OCI-M2 (cell line): ENCODE results near the gene CHRNA3.
"Not testable (repeated sequence)": the region's sequence is repeated elsewhere in the genome, so short reads cannot be mapped to it uniquely, and the experiment has no call there.

Experiments
- DNase-seq: peaks from one replicate; lab custom pipeline; 2025; ENCODE audit not compliant: unreplicated experiment; lab: John Stamatoyannopoulos, UW

CHRNA3 gene

GRCh38 chr15:78565097-78565950, 55.5 kb downstream of the CHRNA3 start, which contains the start of gene CHRNA5:
CHRNA5 (plus strand) TSS chr15:78565520; CDS start chr15:78565720, 200 bp downstream.
- DNase-seq = peak; percentile 63

GRCh38 chr15:78564743-78565096, 56.1 kb downstream of the CHRNA3 start:
- no peak for DNase-seq

GRCh38 chr15:78563092-78563491, 57.7 kb downstream of the CHRNA3 start:
- DNase-seq = no peak

GRCh38 chr15:78561490-78561889, 59.3 kb downstream of the CHRNA3 start:
- no peak for DNase-seq

- not testable (repeated sequence) for DNase-seq
These were observed 60.6 kb downstream of the CHRNA3 start for GRCh38 chr15:78560201-78560600.

- no peak for DNase-seq
These were observed 68.2 kb downstream of the CHRNA3 start for GRCh38 chr15:78552597-78552996.

GRCh38 chr15:78551902-78552301, 68.9 kb downstream of the CHRNA3 start:
- no peak for DNase-seq

- no peak for DNase-seq
These were observed 70.0 kb downstream of the CHRNA3 start for GRCh38 chr15:78550815-78551214.

- DNase-seq = no peak
These were observed 70.6 kb downstream of the CHRNA3 start for GRCh38 chr15:78550194-78550593.
